Brain microvascular endothelial cell (primary cell): ENCODE measurements around the gene MAML3.

Source experiments
- DNase-seq: peaks from one replicate; pipeline ENCODE4 v3.0.0-alpha.2; 2020
- H3K27ac ChIP-seq: fragments of 250-450 bp; sonication (Bioruptor Pico); 2 replicates; pipeline ENCODE4 v1.5.1; 2020; ENCODE audit warnings: mild to moderate bottlenecking, moderate library complexity
- H3K27me3 ChIP-seq: fragments of 250-450 bp; sonication (Bioruptor Pico); replicated peaks from 2 replicates; pipeline ENCODE4 v1.5.1; 2020; ENCODE audit warnings: mild to moderate bottlenecking
- H3K36me3 ChIP-seq: fragments of 250-450 bp; sonication (Bioruptor Pico); replicated peaks from 2 replicates; pipeline ENCODE4 v1.5.1; 2020; ENCODE audit warnings: mild to moderate bottlenecking
- H3K4me3 ChIP-seq: 2 replicates; pipeline ENCODE4 v1.5.1; 2011; ENCODE audit warnings: low read depth, mild to moderate bottlenecking, control low read depth, low read length, moderate library complexity
- CTCF ChIP-seq: IDR thresholded peaks from 2 replicates; pipeline ENCODE4 v1.5.1; 2011; ENCODE audit warnings: low read depth, mild to moderate bottlenecking, moderate library complexity, low read length, control low read depth, inconsistent platforms; ENCODE audit errors: missing control alignments
- in situ Hi-C: cut with HindIII; loops from 2 replicates; pipeline ENCODE4 v1.10.0; 2017; ENCODE audit warnings: low sequenced_read_pairs, low pct_ligation_motif_present

The MAML3 gene

GRCh38 chr4:140150886-140151698, 2.9 kb downstream of the MAML3 start:
- Histone ChIP-seq H3K4me3 (peak overlapping the region; percentile 81), H3K36me3 (no peaks in the 10 kb centered on the region), H3K27ac (peak overlapping the region; percentile 83), H3K27me3 (no peaks in the 10 kb centered on the region)
- no peak for TF ChIP-seq CTCF
- in situ Hi-C loops = loop anchor here (10.0 kb wide), 1 partner anchor 94 kb away; no protein-coding TSS in a partner anchor
- DNase-seq = peak; percentile 84

GRCh38 chr4:140150636-140150885, 3.4 kb downstream of the MAML3 start:
- no peaks in the 10 kb centered on the region for H3K36me3 ChIP-seq
- peak; percentile 94 for DNase-seq
- H3K4me3 ChIP-seq = peak overlapping the region; percentile 81
- no peaks in the 10 kb centered on the region for H3K27me3 ChIP-seq
- no peak for TF ChIP-seq CTCF
- H3K27ac ChIP-seq = peak overlapping the region; percentile 83
- in situ Hi-C loops = loop anchor here (10.0 kb wide), 1 partner anchor 94 kb away; no protein-coding TSS in a partner anchor

- Histone ChIP-seq H3K36me3 (no peaks in the 10 kb centered on the region), H3K27me3 (no peaks in the 10 kb centered on the region), H3K4me3 (peak overlapping the region; percentile 81), H3K27ac (peak overlapping the region; percentile 83)
- peak; percentile 26 for TF ChIP-seq CTCF
- in situ Hi-C loops = loop anchor here (10.0 kb wide), 1 partner anchor 95 kb away; no protein-coding TSS in a partner anchor
- DNase-seq = peak; percentile 57
These were observed 3.9 kb downstream of the MAML3 start for GRCh38 chr4:140149846-140150635.

- no peak for TF ChIP-seq CTCF
- H3K27ac ChIP-seq = no peak overlapping the region
- no peak for DNase-seq
- no peaks in the 10 kb centered on the region for H3K27me3 ChIP-seq
- no peaks in the 10 kb centered on the region for H3K36me3 ChIP-seq
- in situ Hi-C loops = no loop called here
- no peak overlapping the region for H3K4me3 ChIP-seq
These were observed 9.9 kb downstream of the MAML3 start for GRCh38 chr4:140144050-140144449.

GRCh38 chr4:140141210-140141835, 12.7 kb downstream of the MAML3 start:
- in situ Hi-C loops = no loop called here
- no peak for TF ChIP-seq CTCF
- no peak for DNase-seq
- no peaks in the 10 kb centered on the region for H3K36me3 ChIP-seq
- H3K4me3 ChIP-seq = no peak overlapping the region
- no peaks in the 10 kb centered on the region for H3K27me3 ChIP-seq
- H3K27ac ChIP-seq = no peak overlapping the region
